Fibroblast of lung (primary cell): Measurements from ENCODE around the gene UGGT2. TPM values are rescaled to one million over a fixed set of nuclear protein-coding genes. Genes with fewer than 3 reads are reported as not detected.

Experiments used
- DNase-seq, 2 donors: peaks; one replicate each; pipeline versions ENCODE4 v3.0.0 to v3.0.0-alpha.2; 2010; ENCODE audit warnings: low read depth in 2 of 2
- H2AFZ ChIP-seq: 2 replicates; pipeline ENCODE4 v1.5.1; 2012; ENCODE audit warnings: low read length, control low read depth, inconsistent platforms
- H3K27ac ChIP-seq: 2 replicates; pipeline ENCODE4 v1.5.1; 2011; ENCODE audit warnings: low read length, control low read depth; ENCODE audit not compliant: insufficient read depth
- H3K27me3 ChIP-seq: 2 replicates; pipeline ENCODE4 v1.5.1; 2011; ENCODE audit warnings: mild to moderate bottlenecking, low read length; ENCODE audit not compliant: control insufficient read depth, insufficient read depth
- H3K36me3 ChIP-seq: 2 replicates; pipeline ENCODE4 v1.5.1; 2011; ENCODE audit warnings: low read length; ENCODE audit not compliant: control insufficient read depth, insufficient read depth
- H3K4me1 ChIP-seq: 2 replicates; pipeline ENCODE4 v1.5.1; 2011; ENCODE audit warnings: low read length; ENCODE audit not compliant: control insufficient read depth, insufficient read depth; ENCODE audit errors: extremely low read depth
- H3K4me2 ChIP-seq: 2 replicates; pipeline ENCODE4 v1.5.1; 2011; ENCODE audit warnings: low read length, control low read depth; ENCODE audit not compliant: insufficient read depth; ENCODE audit errors: extremely low read depth
- H3K4me3 ChIP-seq, 4 experiments: fragments of 200-600 bp in 1 of 4; sonication (generic) in 1 of 4; replicated peaks in 1 of 4; 2 replicates each; pipeline ENCODE4 v1.5.1; 2011 to 2016; ENCODE audit warnings: low read length in 4 of 4, low read depth in 3 of 4, mild to moderate bottlenecking in 3 of 4, control low read depth in 2 of 4, inconsistent platforms in 1 of 4, mixed read lengths in 1 of 4; ENCODE audit not compliant: insufficient read depth in 1 of 4; ENCODE audit errors: control extremely low read depth in 1 of 4
- H3K79me2 ChIP-seq: 2 replicates; pipeline ENCODE4 v1.5.1; 2012; ENCODE audit warnings: mild to moderate bottlenecking, low read length, inconsistent platforms; ENCODE audit not compliant: control insufficient read depth, insufficient read depth
- H3K9ac ChIP-seq: 2 replicates; pipeline ENCODE4 v1.5.1; 2011; ENCODE audit warnings: mild to moderate bottlenecking, low read length, control low read depth; ENCODE audit not compliant: insufficient read depth
- H3K9me3 ChIP-seq: 2 replicates; pipeline ENCODE4 v1.5.1; 2012; ENCODE audit warnings: low read depth, low read length; ENCODE audit not compliant: control insufficient read depth, insufficient read depth
- H4K20me1 ChIP-seq: 2 replicates; pipeline ENCODE4 v1.5.1; 2011; ENCODE audit warnings: low read length; ENCODE audit not compliant: control insufficient read depth, insufficient read depth; ENCODE audit errors: extremely low read depth
- CTCF ChIP-seq, 2 donors: IDR thresholded peaks in 1 of 2; conservative IDR thresholded peaks in 1 of 2; 1 replicate in 1 of 2; 2 replicates in 1 of 2; pipeline ENCODE4 v1.5.1; 2011 to 2012; ENCODE audit warnings: low read length in 2 of 2, control low read depth in 1 of 2, inconsistent platforms in 1 of 2, low read depth in 1 of 2, mild to moderate bottlenecking in 1 of 2
- EZH2 ChIP-seq: IDR thresholded peaks from 2 replicates; pipeline ENCODE4 v1.5.1; 2012; ENCODE audit warnings: low read length, control low read depth, mild to moderate bottlenecking; ENCODE audit errors: missing control alignments
- polyA plus RNA-seq, 2 donors: library from polyadenylated mRNA; depleted of rRNA in 1 of 2; stranded (reverse) in 1 of 2; unstranded in 1 of 2; fragments of >200 nt; gene quantifications; 2 replicates each; pipeline ENCODE4 v1.2.1, GENCODE V29; 2011 to 2012; ENCODE audit warnings: missing spikeins in 1 of 2
- total RNA-seq: library from RNA; depleted of rRNA; stranded (reverse); fragments of >200 nt; gene quantifications from 2 replicates; pipeline ENCODE4 v1.2.1, GENCODE V29; 2014

UGGT2 gene
- total and polyA plus RNA-seq, 2 donors (not counting 1 experiment from before 2014, with no cell fraction given) = 26.3 to 47.2 TPM

GRCh38 chr13:95787356-95788099 lies 265.7 kb downstream of the UGGT2 start:
- no peak for TF ChIP-seq EZH2
- TF ChIP-seq CTCF (conservative IDR thresholded peaks at IDR 0.05 in 1 of 2, IDR thresholded peaks at IDR 0.05 in 1 of 2; ENCODE audit: low read depth in 1 of 2, low read length in 2 of 2) = no peak
- peaks cover 13% of the 10 kb centered on the region for H3K4me1 ChIP-seq
- H3K9me3 ChIP-seq = no peaks in the 10 kb centered on the region
- H3K9ac ChIP-seq = no peak overlapping the region
- DNase-seq = no peak
- no peaks in the 10 kb centered on the region for H3K79me2 ChIP-seq
- H3K27me3 ChIP-seq = no peaks in the 10 kb centered on the region
- no peaks in the 10 kb centered on the region for H4K20me1 ChIP-seq
- no peak overlapping the region for H3K4me3 ChIP-seq
- H3K36me3 ChIP-seq = peaks cover 4% of the 10 kb centered on the region
- no peak overlapping the region for H2AFZ ChIP-seq
- H3K4me2 ChIP-seq = no peak overlapping the region
- no peak overlapping the region for H3K27ac ChIP-seq

- Histone ChIP-seq H3K36me3 (peaks cover 3% of the 10 kb centered on the region), H3K27me3 (no peaks in the 10 kb centered on the region), H3K9ac (no peak overlapping the region), H3K4me3 (no peak overlapping the region), H2AFZ (no peak overlapping the region), H3K79me2 (no peaks in the 10 kb centered on the region), H3K4me1 (peaks cover 13% of the 10 kb centered on the region), H3K9me3 (no peaks in the 10 kb centered on the region), H3K4me2 (no peak overlapping the region), H4K20me1 (no peaks in the 10 kb centered on the region), H3K27ac (peak overlapping the region; percentile 64)
- no peak for TF ChIP-seq EZH2
- TF ChIP-seq CTCF (conservative IDR thresholded peaks at IDR 0.05 in 1 of 2, IDR thresholded peaks at IDR 0.05 in 1 of 2; ENCODE audit: low read depth in 1 of 2, low read length in 2 of 2) = no peak
- DNase-seq = peak; percentile 54 to 69
Observed at GRCh38 chr13:95784900-95785290, 268.3 kb downstream of the UGGT2 start.

- Histone ChIP-seq H3K9me3 (no peaks in the 10 kb centered on the region), H3K27me3 (no peaks in the 10 kb centered on the region), H3K79me2 (no peaks in the 10 kb centered on the region), H4K20me1 (no peaks in the 10 kb centered on the region), H3K4me1 (peaks cover 13% of the 10 kb centered on the region), H3K27ac (peak overlapping the region; percentile 64), H3K4me2 (peak overlapping the region; percentile 63), H3K36me3 (peaks cover 3% of the 10 kb centered on the region), H3K9ac (no peak overlapping the region), H2AFZ (no peak overlapping the region), H3K4me3 (no peak overlapping the region)
- peak; percentile 89 to 92 for DNase-seq
- TF ChIP-seq EZH2 (no peak), CTCF (conservative IDR thresholded peaks at IDR 0.05 in 1 of 2, IDR thresholded peaks at IDR 0.05 in 1 of 2; ENCODE audit: low read depth in 1 of 2, low read length in 2 of 2) (no peak)
Observed at GRCh38 chr13:95784161-95784899, 268.9 kb downstream of the UGGT2 start.
